H1 (cell line): ENCODE data around the gene NFATC1. TPM values are rescaled to one million over a fixed set of nuclear protein-coding genes. Genes with fewer than 3 reads are reported as not detected.
A peak's percentile ranks its signal among the peaks of the same experiment; 100 is the strongest.

Experiments
- CTCF ChIA-PET: fragments of 300-600 bp; sonication (Branson Sonifier 250); formaldehyde crosslinking; loops from one replicate; lab custom pipeline; 2021; ENCODE audit not compliant: partially characterized antibody; lab: Charles Lee
- POLR2A ChIA-PET: fragments of 300-600 bp; sonication (Branson Sonifier 250); formaldehyde crosslinking; loops from one replicate; lab custom pipeline; 2021; ENCODE audit warnings: inconsistent platforms; ENCODE audit not compliant: partially characterized antibody; lab: Charles Lee
- DNase-seq, 2 experiments: peaks; one replicate each; pipeline versions ENCODE4 v3.0.0 to v3.0.0-alpha.2; 2010 to 2022; ENCODE audit warnings: low spot score in 2 of 2, low read depth in 1 of 2, mixed read lengths in 1 of 2
- FAIRE-seq: peaks from 2 replicates; lab custom pipeline; 2011; peaks lifted over from hg19 to GRCh38; lab: Jason Lieb, UNC
- H2AFZ ChIP-seq: 2 replicates; pipeline ENCODE4 v1.8.1; 2012; ENCODE audit warnings: low read length, inconsistent platforms
- H2AK5ac ChIP-seq: 2 replicates; pipeline ENCODE4 v1.6.1; 2013; ENCODE audit warnings: low read depth, low read length
- H2BK120ac ChIP-seq: replicated peaks from 2 replicates; pipeline ENCODE3; 2013; ENCODE audit warnings: low read depth, low read length, inconsistent platforms
- H2BK12ac ChIP-seq: 2 replicates; pipeline ENCODE4 v1.6.1; 2013; ENCODE audit warnings: low read depth, low read length
- H2BK15ac ChIP-seq: 2 replicates; pipeline ENCODE4 v1.6.1; 2013; ENCODE audit warnings: low read length
- H2BK20ac ChIP-seq: 2 replicates; pipeline ENCODE4 v1.6.1; 2013; ENCODE audit warnings: low read length
- H2BK5ac ChIP-seq: 2 replicates; pipeline ENCODE4 v1.6.1; 2013; ENCODE audit warnings: low read depth, low read length
- H3K14ac ChIP-seq: 2 replicates; pipeline ENCODE4 v1.6.1; 2013; ENCODE audit warnings: inconsistent platforms; ENCODE audit not compliant: insufficient read length
- H3K18ac ChIP-seq: 2 replicates; pipeline ENCODE4 v1.6.1; 2013; ENCODE audit warnings: low read length; ENCODE audit errors: extremely low read depth
- H3K23ac ChIP-seq: 2 replicates; pipeline ENCODE4 v1.6.1; 2013; ENCODE audit warnings: inconsistent platforms; ENCODE audit not compliant: insufficient read length
- H3K23me2 ChIP-seq: 2 replicates; pipeline ENCODE4 v1.6.1; 2013; ENCODE audit warnings: low read depth, low read length
- H3K27ac ChIP-seq: 2 replicates; pipeline ENCODE4 v1.6.1; 2011; ENCODE audit warnings: low read depth, low read length, inconsistent platforms
- H3K27me3 ChIP-seq, 4 experiments: replicated peaks in 1 of 4; 1 replicate in 1 of 4; 2 replicates in 3 of 4; pipeline versions ENCODE4 v1.6.1 to v1.8.1; 2011 to 2013; ENCODE audit warnings: low read length in 3 of 4, mild to moderate bottlenecking in 3 of 4, inconsistent platforms in 2 of 4, mixed read lengths in 2 of 4, moderate library complexity in 1 of 4; ENCODE audit not compliant: control insufficient read depth in 3 of 4, insufficient read depth in 3 of 4; ENCODE audit errors: extremely low read depth in 1 of 4
- H3K36me3 ChIP-seq, 4 experiments: 2 replicates each; pipeline versions ENCODE4 v1.6.1 to v1.8.1; 2011 to 2013; ENCODE audit warnings: mild to moderate bottlenecking in 4 of 4, low read length in 3 of 4, moderate library complexity in 2 of 4, control low read depth in 1 of 4, inconsistent platforms in 1 of 4; ENCODE audit not compliant: insufficient read depth in 4 of 4, control insufficient read depth in 2 of 4
- H3K4ac ChIP-seq: replicated peaks from 2 replicates; pipeline ENCODE3; 2013; ENCODE audit warnings: low read length, low read depth, mixed read lengths, inconsistent platforms; ENCODE audit not compliant: insufficient read length
- H3K4me1 ChIP-seq, 4 experiments: replicated peaks in 1 of 4; 1 replicate in 1 of 4; 2 replicates in 3 of 4; pipeline versions ENCODE4 v1.6.1 to v1.8.1; 2011 to 2013; ENCODE audit warnings: low read length in 3 of 4, inconsistent platforms in 2 of 4, mixed read lengths in 1 of 4; ENCODE audit not compliant: insufficient read depth in 4 of 4, control insufficient read depth in 3 of 4
- H3K4me2 ChIP-seq, 2 experiments: 2 replicates each; pipeline versions ENCODE4 v1.6.1 to v1.8.1; 2011 to 2013; ENCODE audit warnings: low read depth in 2 of 2, low read length in 2 of 2, control low read depth in 1 of 2, inconsistent platforms in 1 of 2, mild to moderate bottlenecking in 1 of 2; ENCODE audit not compliant: insufficient read depth in 1 of 2
- H3K4me3 ChIP-seq, 4 experiments: fragments of 200-600, 300-600 bp in 1 of 4; sonication (generic), shearing (Covaris generic), sonication (Bioruptor Twin) in 1 of 4; 2 replicates each; pipeline versions ENCODE4 v1.5.1 to v1.8.1; 2011 to 2016; ENCODE audit warnings: low read length in 4 of 4, low read depth in 3 of 4, control low read depth in 2 of 4, inconsistent platforms in 2 of 4, mild to moderate bottlenecking in 2 of 4, mixed read lengths in 1 of 4, moderate library complexity in 1 of 4; ENCODE audit not compliant: insufficient read depth in 2 of 4; ENCODE audit errors: extremely low read depth in 1 of 4
- H3K56ac ChIP-seq: replicated peaks from 2 replicates; pipeline ENCODE3; 2013; ENCODE audit warnings: low read depth, mild to moderate bottlenecking, mixed read lengths, low read length, inconsistent platforms; ENCODE audit not compliant: insufficient read length
- H3K79me1 ChIP-seq: 2 replicates; pipeline ENCODE4 v1.6.1; 2013; ENCODE audit warnings: low read depth, low read length, control low read depth
- H3K79me2 ChIP-seq, 2 experiments: 2 replicates each; pipeline versions ENCODE4 v1.6.1 to v1.8.1; 2012 to 2013; ENCODE audit warnings: low read length in 2 of 2, mild to moderate bottlenecking in 2 of 2, inconsistent platforms in 1 of 2; ENCODE audit not compliant: insufficient read depth in 2 of 2, control insufficient read depth in 1 of 2
- H3K9ac ChIP-seq, 4 experiments: replicated peaks in 1 of 4; 1 replicate in 1 of 4; 2 replicates in 3 of 4; pipeline versions ENCODE4 v1.6.1 to v1.8.1; 2011 to 2013; ENCODE audit warnings: low read depth in 3 of 4, low read length in 3 of 4, control low read depth in 2 of 4, mild to moderate bottlenecking in 2 of 4, moderate library complexity in 2 of 4, inconsistent platforms in 1 of 4; ENCODE audit errors: extremely low read depth in 1 of 4
- H3K9me3 ChIP-seq, 2 experiments: 2 replicates each; pipeline versions ENCODE4 v1.6.1 to v1.8.1; 2012 to 2013; ENCODE audit warnings: mild to moderate bottlenecking in 2 of 2, moderate library complexity in 2 of 2, control low read depth in 1 of 2, inconsistent platforms in 1 of 2, low read depth in 1 of 2, low read length in 1 of 2, mixed read lengths in 1 of 2; ENCODE audit not compliant: insufficient read depth in 2 of 2
- H4K20me1 ChIP-seq, 2 experiments: replicated peaks in 1 of 2; 2 replicates each; pipeline versions ENCODE3 to v1.8.1; 2011 to 2013; ENCODE audit warnings: inconsistent platforms in 2 of 2, low read length in 2 of 2, mild to moderate bottlenecking in 1 of 2; ENCODE audit not compliant: insufficient read depth in 2 of 2, control insufficient read depth in 1 of 2
- H4K5ac ChIP-seq: 2 replicates; pipeline ENCODE4 v1.6.1; 2013; ENCODE audit warnings: low read length, low read depth, mixed read lengths, inconsistent platforms; ENCODE audit not compliant: insufficient read length
- H4K8ac ChIP-seq: 2 replicates; pipeline ENCODE4 v1.8.0; 2013; ENCODE audit warnings: mild to moderate bottlenecking, moderate library complexity, low read length, inconsistent platforms; ENCODE audit not compliant: insufficient read depth; ENCODE audit errors: extremely low read depth
- H4K91ac ChIP-seq: replicated peaks from 2 replicates; pipeline ENCODE3; 2013; ENCODE audit warnings: low read length, mixed read lengths, inconsistent platforms; ENCODE audit not compliant: insufficient read length
- BACH1 ChIP-seq: IDR thresholded peaks from 2 replicates; pipeline ENCODE4 v1.6.1; 2012; ENCODE audit warnings: low read length, improper control_type of control experiment
- HDAC2 ChIP-seq, 2 experiments: fragments of 300-600 bp in 1 of 2; sonication (generic) in 1 of 2; IDR thresholded peaks; 2 replicates each; pipeline ENCODE4 v1.6.1; 2011 to 2012; ENCODE audit warnings: low read depth in 2 of 2, low read length in 2 of 2, mild to moderate bottlenecking in 2 of 2, moderate library complexity in 2 of 2, borderline replicate concordance in 1 of 2, inconsistent platforms in 1 of 2
- KDM4A ChIP-seq: IDR thresholded peaks from one replicate; pipeline ENCODE4 v1.7.1; 2012; ENCODE audit warnings: low read depth, mild to moderate bottlenecking, moderate library complexity, low read length, inconsistent platforms; ENCODE audit not compliant: severe bottlenecking
- SAP30 ChIP-seq: fragments of 300-600 bp; sonication (generic); IDR thresholded peaks from 2 replicates; pipeline ENCODE4 v1.7.1; 2012; ENCODE audit warnings: low read length, moderate library complexity, mild to moderate bottlenecking, inconsistent platforms; ENCODE audit not compliant: insufficient read depth, insufficient replicate concordance
- WGBS, 2 experiments: shearing (Covaris generic) in 1 of 2; methylation state at CpG; one replicate each; pipeline versions ENCODE4 v1.1.6 to v1.1.7; 2013 to 2015; ENCODE audit warnings: low lambda C conversion rate in 2 of 2, mixed read lengths in 2 of 2, inconsistent platforms in 1 of 2, low coverage in 1 of 2, missing lambda C conversion rate in 1 of 2; ENCODE audit not compliant: insufficient replicate concordance in 2 of 2, insufficient coverage in 1 of 2, insufficient read length in 1 of 2; ENCODE audit errors: extremely low coverage in 1 of 2, missing lambda C conversion rate in 1 of 2; 5-methylcytosine and 5-hydroxymethylcytosine counted together
- polyA plus RNA-seq, 7 experiments: library from polyadenylated mRNA; depleted of rRNA in 3 of 7; stranded (reverse) in 5 of 7; unstranded in 2 of 7; fragments of >200 nt in 5 of 7; fragments of 200-250 nt in 2 of 7; gene quantifications; 1 replicate in 5 of 7; 2 replicates in 1 of 7; 4 replicates in 1 of 7; pipeline versions ENCODE4 v1.2.1 to v1.2.3, GENCODE V29; 2011 to 2013; ENCODE audit warnings: missing spikeins in 2 of 7, mixed read lengths in 2 of 7
- total RNA-seq: library from RNA; stranded (reverse); fragmentation: NEBNext Ultra II Directional; extraction: Animal tissue kit (Norgen Biotek cat#: 25700); gene quantifications from 2 replicates; pipeline ENCODE4 v1.2.1, GENCODE V29; 2021
- TF ChIP-seq, protein P1 (sequence below): IDR thresholded peaks from 2 replicates; pipeline ENCODE4 v1.6.1; 2012; ENCODE audit warnings: inconsistent platforms

NFATC1 gene
- total and polyA plus RNA-seq, 2 of the 8 experiments (the other 6 are each of a cell fraction or from before 2014, with no cell fraction given), result 2.0 to 6.6 TPM

DNA sequence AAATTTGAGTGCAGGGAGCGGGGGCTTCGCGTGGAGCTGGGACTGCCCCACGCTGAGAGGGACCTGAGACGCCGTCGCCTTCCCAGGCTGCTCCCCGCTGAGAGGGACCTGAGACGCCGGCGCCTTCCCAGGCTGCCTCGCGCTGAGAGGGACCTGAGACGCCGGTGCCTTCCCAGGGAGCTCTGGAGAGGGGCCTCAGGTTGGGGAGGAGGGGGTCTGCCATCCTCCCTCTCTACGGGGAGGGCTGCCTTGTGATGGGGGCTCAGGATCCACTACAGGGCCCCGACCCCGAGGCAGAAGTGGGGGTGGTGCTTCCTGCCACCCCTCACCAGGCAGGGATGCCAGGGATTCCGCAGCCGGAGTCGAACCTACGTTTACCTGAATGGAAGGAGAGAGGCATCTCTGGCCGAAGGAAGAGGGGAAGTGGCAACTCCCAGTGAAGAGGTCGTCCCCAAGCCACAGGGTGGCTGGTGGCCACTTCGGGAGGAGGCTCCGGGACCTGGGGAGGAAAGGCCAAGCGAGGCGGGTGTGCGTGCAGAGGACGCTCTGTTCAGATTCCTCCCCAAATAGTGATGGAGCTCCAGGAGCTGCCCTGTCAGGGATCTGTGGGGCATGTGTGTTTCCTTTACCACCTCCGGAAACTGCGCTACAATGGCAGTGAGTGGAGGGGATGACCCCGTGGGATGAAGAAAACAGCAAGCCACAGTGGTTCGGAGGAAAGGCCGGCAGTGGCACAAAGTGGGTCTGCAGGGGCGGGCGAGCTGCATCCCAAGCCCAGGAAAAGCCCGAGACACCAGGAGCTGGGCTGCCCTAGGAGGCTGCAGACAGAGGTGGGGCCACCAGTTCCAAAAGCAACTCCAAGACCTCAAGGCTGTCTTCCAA lies 175.7 kb downstream of the NFATC1 start:
- FAIRE-seq (no peak), DNase-seq (peak in 1 of 2 experiments; percentile 40)
- H4K20me1 ChIP-seq, result no peaks in the 10 kb centered on the region
- no peak overlapping the region for H2BK120ac ChIP-seq
- H3K56ac ChIP-seq, result no peak overlapping the region
- H3K18ac ChIP-seq, result no peak overlapping the region
- no peak overlapping the region for H3K14ac ChIP-seq
- no peak overlapping the region for H4K91ac ChIP-seq
- H4K5ac ChIP-seq, result no peak overlapping the region
- ChIA-PET CTCF (interaction anchor here (0.6 to 0.7 kb wide), 2 partner anchors 29 to 45 kb away, joined by 3 to 4 read pairs; no protein-coding TSS in a partner anchor), POLR2A (interaction anchor here (1.1 kb wide), 1 partner anchor 15 kb away, joined by 3 read pairs; no protein-coding TSS in a partner anchor)
- no peak overlapping the region for H2BK15ac ChIP-seq
- no peaks in the 10 kb centered on the region for H3K79me2 ChIP-seq
- no peak overlapping the region for H2BK5ac ChIP-seq
- WGBS, 2 experiments, result 86% methylated on average over 34 of the region's 38 CpGs; no CpG with 5 or more reads in 1 of the 2 experiments
- no peaks in the 10 kb centered on the region; a peak in 1 of 7 replicates for H3K27me3 ChIP-seq
- TF ChIP-seq BACH1 (no peak), KDM4A (no peak), HDAC2 (IDR thresholded peaks at IDR 0.05; ENCODE audit: borderline replicate concordance in 1 of 2, low read depth in 2 of 2, low read length in 2 of 2) (no peak), SAP30 (no peak)
- TF ChIP-seq, protein P1, sequence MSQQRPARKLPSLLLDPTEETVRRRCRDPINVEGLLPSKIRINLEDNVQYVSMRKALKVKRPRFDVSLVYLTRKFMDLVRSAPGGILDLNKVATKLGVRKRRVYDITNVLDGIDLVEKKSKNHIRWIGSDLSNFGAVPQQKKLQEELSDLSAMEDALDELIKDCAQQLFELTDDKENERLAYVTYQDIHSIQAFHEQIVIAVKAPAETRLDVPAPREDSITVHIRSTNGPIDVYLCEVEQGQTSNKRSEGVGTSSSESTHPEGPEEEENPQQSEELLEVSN, result no peak
- H2AFZ ChIP-seq, result no peak overlapping the region
- no peaks in the 10 kb centered on the region for H3K23me2 ChIP-seq
- no peaks in the 10 kb centered on the region for H3K79me1 ChIP-seq
- H3K4me1 ChIP-seq, result peaks cover 0 to 10% (median 6%) of the 10 kb centered on the region in 4 experiments; a peak in 4 of 7 replicates
- no peak overlapping the region for H2AK5ac ChIP-seq
- H3K36me3 ChIP-seq, result no peaks in the 10 kb centered on the region
- no peak overlapping the region for H3K4ac ChIP-seq
- peaks cover 8 to 18% of the 10 kb centered on the region in 2 experiments; a peak in 3 of 4 replicates for H3K9me3 ChIP-seq
- H4K8ac ChIP-seq, result no peak overlapping the region; the same call in 1 of the 2 replicates
- H3K4me2 ChIP-seq, result no peak overlapping the region
- no peak overlapping the region for H3K23ac ChIP-seq
- no peak overlapping the region for H3K9ac ChIP-seq
- H3K4me3 ChIP-seq, result no peak overlapping the region
- no peak overlapping the region for H3K27ac ChIP-seq
- H2BK12ac ChIP-seq, result no peak overlapping the region
- H2BK20ac ChIP-seq, result no peak overlapping the region
